ENCODE measurements around the gene SIRT1.
"Not testable (repeated sequence)": the region's sequence is repeated elsewhere in the genome, so short reads cannot be mapped to it uniquely, and the experiment has no call there.

The SIRT1 gene

GRCh38 chr10:67884313-67884841 lies at the start of gene SIRT1:
Gene SIRT1, plus strand, starts transcription at chr10:67884656. Its CDS starts 66 bp downstream, at chr10:67884722.
- DNase-seq (ENCODE audit: low spot score) = peak; percentile 97

GRCh38 chr10:67835541-67836394 lies 48.7 kb upstream of the SIRT1 start:
- not testable (repeated sequence) for DNase-seq (ENCODE audit: low spot score)

- no peak for DNase-seq (ENCODE audit: low spot score)
Measured at GRCh38 chr10:67836488-67836887, 48.0 kb upstream of the SIRT1 start.

- DNase-seq (ENCODE audit: low spot score) = no peak
Measured at GRCh38 chr10:67836972-67837371, 47.5 kb upstream of the SIRT1 start.

GRCh38 chr10:67837541-67838314 lies 46.7 kb upstream of the SIRT1 start, which contains the start of gene DNAJC12:
Gene DNAJC12, minus strand, starts transcription at chr10:67838188. Its CDS starts 177 bp downstream, at chr10:67838011.
- peak; percentile 46 for DNase-seq (ENCODE audit: low spot score)

- DNase-seq (ENCODE audit: low spot score) = not testable (repeated sequence)
Measured at GRCh38 chr10:67839511-67839910, 44.9 kb upstream of the SIRT1 start.

- no peak for DNase-seq (ENCODE audit: low spot score)
Measured at GRCh38 chr10:67839951-67840350, 44.5 kb upstream of the SIRT1 start.

GRCh38 chr10:67841737-67842136 lies 42.7 kb upstream of the SIRT1 start:
- no peak for DNase-seq (ENCODE audit: low spot score)

- DNase-seq (ENCODE audit: low spot score) = no peak
Measured at GRCh38 chr10:67843284-67843683, 41.2 kb upstream of the SIRT1 start.

GRCh38 chr10:67849331-67850011 lies 35.0 kb upstream of the SIRT1 start:
- DNase-seq (ENCODE audit: low spot score) = peak; percentile 91

- DNase-seq (ENCODE audit: low spot score) = no peak
Measured at GRCh38 chr10:67851186-67851585, 33.3 kb upstream of the SIRT1 start.

GRCh38 chr10:67852761-67853160 lies 31.7 kb upstream of the SIRT1 start:
- DNase-seq (ENCODE audit: low spot score) = no peak

- DNase-seq (ENCODE audit: low spot score) = no peak
Measured at GRCh38 chr10:67853512-67853911, 30.9 kb upstream of the SIRT1 start.

GRCh38 chr10:67858971-67859370 lies 25.5 kb upstream of the SIRT1 start:
- no peak for DNase-seq (ENCODE audit: low spot score)

GRCh38 chr10:67861750-67862432 lies 22.6 kb upstream of the SIRT1 start:
- peak; percentile 67 for DNase-seq (ENCODE audit: low spot score)

- no peak for DNase-seq (ENCODE audit: low spot score)
Measured at GRCh38 chr10:67863094-67863493, 21.4 kb upstream of the SIRT1 start.

GRCh38 chr10:67864607-67865371 lies 19.7 kb upstream of the SIRT1 start:
- no peak for DNase-seq (ENCODE audit: low spot score)

- no peak for DNase-seq (ENCODE audit: low spot score)
Measured at GRCh38 chr10:67868132-67868531, 16.3 kb upstream of the SIRT1 start.

GRCh38 chr10:67869996-67870395 lies 14.5 kb upstream of the SIRT1 start:
- DNase-seq (ENCODE audit: low spot score) = no peak

- DNase-seq (ENCODE audit: low spot score) = no peak
Measured at GRCh38 chr10:67875340-67876238, 8.9 kb upstream of the SIRT1 start.
